ENCODE measurements around the gene TMIE. TPM values are rescaled to one million over a fixed set of nuclear protein-coding genes. Genes with fewer than 3 reads are reported as not detected.
A peak's percentile ranks its signal among the peaks of the same experiment; 100 is the strongest.

TMIE gene
- total RNA-seq, 4 donors from 2014 or later, result 0.59 to 0.78 (median 0.72) TPM; not detected in 1

- H3K36me3 ChIP-seq, result peaks cover 7% of the 10 kb centered on the region
- WGBS, result 85% methylated on average over 6 of the region's 8 CpGs
- DNase-seq (ENCODE audit: low spot score in 2 of 2), result peak; percentile 55 to 57
- no peak overlapping the region for H3K4me3 ChIP-seq
- H3K27ac ChIP-seq, result no peak overlapping the region
- no peaks in the 10 kb centered on the region for H3K27me3 ChIP-seq
- H3K4me1 ChIP-seq, result peaks cover 20% of the 10 kb centered on the region
- no peaks in the 10 kb centered on the region for H3K9me3 ChIP-seq
- TF ChIP-seq POLR2AphosphoS5 (IDR thresholded peaks at IDR 0.05), result no peak
- TF ChIP-seq, protein P1, sequence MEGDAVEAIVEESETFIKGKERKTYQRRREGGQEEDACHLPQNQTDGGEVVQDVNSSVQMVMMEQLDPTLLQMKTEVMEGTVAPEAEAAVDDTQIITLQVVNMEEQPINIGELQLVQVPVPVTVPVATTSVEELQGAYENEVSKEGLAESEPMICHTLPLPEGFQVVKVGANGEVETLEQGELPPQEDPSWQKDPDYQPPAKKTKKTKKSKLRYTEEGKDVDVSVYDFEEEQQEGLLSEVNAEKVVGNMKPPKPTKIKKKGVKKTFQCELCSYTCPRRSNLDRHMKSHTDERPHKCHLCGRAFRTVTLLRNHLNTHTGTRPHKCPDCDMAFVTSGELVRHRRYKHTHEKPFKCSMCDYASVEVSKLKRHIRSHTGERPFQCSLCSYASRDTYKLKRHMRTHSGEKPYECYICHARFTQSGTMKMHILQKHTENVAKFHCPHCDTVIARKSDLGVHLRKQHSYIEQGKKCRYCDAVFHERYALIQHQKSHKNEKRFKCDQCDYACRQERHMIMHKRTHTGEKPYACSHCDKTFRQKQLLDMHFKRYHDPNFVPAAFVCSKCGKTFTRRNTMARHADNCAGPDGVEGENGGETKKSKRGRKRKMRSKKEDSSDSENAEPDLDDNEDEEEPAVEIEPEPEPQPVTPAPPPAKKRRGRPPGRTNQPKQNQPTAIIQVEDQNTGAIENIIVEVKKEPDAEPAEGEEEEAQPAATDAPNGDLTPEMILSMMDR (IDR thresholded peaks at IDR 0.05), result no peak
- no peak for TF ChIP-seq EP300 (IDR thresholded peaks at IDR 0.05)
- TF ChIP-seq POLR2A (IDR thresholded peaks at IDR 0.05), result no peak
These were observed 34.1 kb upstream of the TMIE start for GRCh38 chr3:46667061-46667621.

DNA sequence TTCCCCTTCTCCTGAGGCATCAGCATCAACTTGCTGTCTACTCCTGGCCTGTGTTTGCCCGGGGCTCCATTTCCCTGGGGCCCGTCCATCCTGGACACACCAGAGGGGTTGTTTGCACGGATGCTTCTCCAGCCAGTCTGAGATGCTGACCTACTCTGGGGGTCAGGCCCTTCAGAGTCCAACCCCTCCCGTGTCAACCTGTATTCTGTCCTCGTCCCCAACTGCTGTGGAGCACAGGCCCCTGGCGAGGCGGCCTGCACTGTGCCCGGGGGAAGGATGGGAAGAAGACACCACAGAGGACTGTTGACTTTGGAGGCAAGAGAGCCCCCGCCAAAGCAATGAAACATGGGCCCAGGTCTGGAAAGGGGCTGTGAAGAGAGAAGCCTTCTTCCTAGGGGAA, 33.5 kb upstream of the TMIE start:
- H3K27me3 ChIP-seq, result no peaks in the 10 kb centered on the region
- 91% methylated on average over 9 of the region's 9 CpGs for WGBS
- no peaks in the 10 kb centered on the region for H3K9me3 ChIP-seq
- H3K4me1 ChIP-seq, result peaks cover 15% of the 10 kb centered on the region
- DNase-seq (ENCODE audit: low spot score in 2 of 2), result peak; percentile 57
- no peak for TF ChIP-seq EP300 (IDR thresholded peaks at IDR 0.05)
- no peak for TF ChIP-seq POLR2A (IDR thresholded peaks at IDR 0.05)
- no peak for TF ChIP-seq POLR2AphosphoS5 (IDR thresholded peaks at IDR 0.05)
- TF ChIP-seq, protein P1 (IDR thresholded peaks at IDR 0.05), result no peak
- no peak overlapping the region for H3K4me3 ChIP-seq
- H3K36me3 ChIP-seq, result peaks cover 9% of the 10 kb centered on the region
- H3K27ac ChIP-seq, result no peak overlapping the region

DNA sequence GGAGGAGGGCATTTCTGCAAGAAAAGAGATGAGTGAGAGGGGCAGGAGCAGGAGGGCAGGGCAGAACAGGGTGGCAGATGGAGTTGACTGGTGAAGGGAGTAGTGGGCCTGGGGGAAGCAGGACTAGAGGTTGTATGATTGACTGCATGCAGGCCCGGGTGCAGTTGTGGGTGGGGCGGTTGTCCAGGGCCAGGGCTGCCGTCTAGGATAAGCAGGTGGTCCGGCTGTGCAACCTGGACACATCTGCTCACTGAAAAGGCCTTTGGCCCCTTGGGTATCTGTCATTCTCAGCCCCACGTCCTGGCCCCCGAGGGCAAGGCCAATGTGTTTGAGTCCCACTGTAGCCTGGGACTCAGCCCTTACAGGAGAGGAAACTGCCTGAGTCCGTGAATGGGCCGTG, 33.1 kb upstream of the TMIE start:
- TF ChIP-seq POLR2A (IDR thresholded peaks at IDR 0.05) (no peak), EP300 (IDR thresholded peaks at IDR 0.05) (no peak), POLR2AphosphoS5 (IDR thresholded peaks at IDR 0.05) (no peak)
- TF ChIP-seq, protein P1 (IDR thresholded peaks at IDR 0.05), result no peak
- peak in 1 of 2 donors; percentile 73 for DNase-seq (ENCODE audit: low spot score in 2 of 2)
- peaks cover 10% of the 10 kb centered on the region for H3K4me1 ChIP-seq
- H3K4me3 ChIP-seq, result no peak overlapping the region
- H3K27me3 ChIP-seq, result no peaks in the 10 kb centered on the region
- H3K36me3 ChIP-seq, result peaks cover 12% of the 10 kb centered on the region
- H3K9me3 ChIP-seq, result no peaks in the 10 kb centered on the region
- 72% methylated on average over 8 of the region's 8 CpGs for WGBS
- H3K27ac ChIP-seq, result no peak overlapping the region

- Histone ChIP-seq H3K9me3 (no peaks in the 10 kb centered on the region), H3K4me1 (peaks cover 5% of the 10 kb centered on the region), H3K27ac (no peak overlapping the region), H3K36me3 (peaks cover 16% of the 10 kb centered on the region), H3K27me3 (no peaks in the 10 kb centered on the region), H3K4me3 (no peak overlapping the region)
- TF ChIP-seq EP300 (IDR thresholded peaks at IDR 0.05), result no peak
- TF ChIP-seq, protein P1 (IDR thresholded peaks at IDR 0.05), result no peak
- peak; percentile 44 to 72 for DNase-seq (ENCODE audit: low spot score in 2 of 2)
- WGBS, result 80% methylated on average over 2 of the region's 2 CpGs
These were observed 32.6 kb upstream of the TMIE start for GRCh38 chr3:46668591-46668990.

- Histone ChIP-seq H3K36me3 (peaks cover 24% of the 10 kb centered on the region), H3K27ac (no peak overlapping the region), H3K27me3 (no peaks in the 10 kb centered on the region), H3K4me1 (peaks cover 4% of the 10 kb centered on the region), H3K9me3 (no peaks in the 10 kb centered on the region), H3K4me3 (no peak overlapping the region)
- TF ChIP-seq EP300 (IDR thresholded peaks at IDR 0.05) (no peak), POLR2A (IDR thresholded peaks at IDR 0.05) (no peak), POLR2AphosphoS5 (IDR thresholded peaks at IDR 0.05) (no peak)
- TF ChIP-seq, protein P1 (IDR thresholded peaks at IDR 0.05), result no peak
- DNase-seq (ENCODE audit: low spot score in 2 of 2), result peak; percentile 45 to 69
- 67% methylated on average over 9 of the region's 9 CpGs for WGBS
These were observed 31.8 kb upstream of the TMIE start for GRCh38 chr3:46669191-46669999.

Measured in suprapubic skin (tissue), 4 donors.